WI38 (cell line): Measurements from ENCODE around the gene ALB.

ENCODE experiments used
- H3K4me3 ChIP-seq: 2 replicates; pipeline ENCODE4 v1.5.1; 2011; ENCODE audit warnings: low read depth, mild to moderate bottlenecking, control low read depth, low read length
- CTCF ChIP-seq: IDR thresholded peaks from 2 replicates; pipeline ENCODE4 v1.5.1; 2012; ENCODE audit warnings: low read depth, mild to moderate bottlenecking, control low read depth, low read length

Gene ALB

GRCh38 chr4:73421708-73422457 lies 17.8 kb downstream of the ALB start:
- TF ChIP-seq CTCF = no peak
- no peak overlapping the region for H3K4me3 ChIP-seq

- no peak overlapping the region for H3K4me3 ChIP-seq
- no peak for TF ChIP-seq CTCF
These were observed 18.3 kb downstream of the ALB start for GRCh38 chr4:73422458-73422752.

GRCh38 chr4:73423184-73423583 lies 19.1 kb downstream of the ALB start:
- no peak for TF ChIP-seq CTCF
- H3K4me3 ChIP-seq = no peak overlapping the region

- no peak overlapping the region for H3K4me3 ChIP-seq
- TF ChIP-seq CTCF = no peak
These were observed 22.6 kb downstream of the ALB start for GRCh38 chr4:73426666-73427065.

GRCh38 chr4:73429118-73429517 lies 25.0 kb downstream of the ALB start:
- TF ChIP-seq CTCF = no peak
- H3K4me3 ChIP-seq = no peak overlapping the region

GRCh38 chr4:73429826-73430587 lies 25.9 kb downstream of the ALB start:
- no peak for TF ChIP-seq CTCF
- H3K4me3 ChIP-seq = no peak overlapping the region

GRCh38 chr4:73431813-73432168 lies 27.7 kb downstream of the ALB start:
- no peak overlapping the region for H3K4me3 ChIP-seq
- TF ChIP-seq CTCF = no peak
